GM12891 (cell line): ENCODE data around the gene PCK2.

Experiments used
- DNase-seq: peaks from one replicate; pipeline ENCODE4 v3.0.0; 2011; ENCODE audit warnings: low spot score; ENCODE audit not compliant: insufficient read length
- FAIRE-seq: peaks from 2 replicates; lab custom pipeline; 2011; peaks lifted over from hg19 to GRCh38; lab: Jason Lieb, UNC
- PAX5 ChIP-seq: IDR thresholded peaks from 2 replicates; pipeline ENCODE4 v1.6.1; 2011; ENCODE audit warnings: low read length, moderate library complexity, mild to moderate bottlenecking; ENCODE audit not compliant: insufficient read depth, severe bottlenecking
- POLR2A ChIP-seq: IDR thresholded peaks from 2 replicates; pipeline ENCODE4 v1.6.1; 2011; ENCODE audit warnings: low read depth, low read length, control low read depth
- POLR2AphosphoS5 ChIP-seq: IDR thresholded peaks from 2 replicates; pipeline ENCODE4 v1.6.1; 2011; ENCODE audit warnings: low read depth, low read length, control low read depth
- POU2F2 ChIP-seq: IDR thresholded peaks from 2 replicates; pipeline ENCODE4 v1.6.1; 2011; ENCODE audit warnings: low read depth, mild to moderate bottlenecking, control low read depth, low read length, moderate library complexity
- SPI1 ChIP-seq: IDR thresholded peaks from 2 replicates; pipeline ENCODE4 v1.6.1; 2011; ENCODE audit warnings: low read depth, low read length, control low read depth
- TAF1 ChIP-seq: IDR thresholded peaks from 2 replicates; pipeline ENCODE4 v1.6.1; 2011; ENCODE audit warnings: low read depth, low read length, control low read depth

The PCK2 gene

DNA sequence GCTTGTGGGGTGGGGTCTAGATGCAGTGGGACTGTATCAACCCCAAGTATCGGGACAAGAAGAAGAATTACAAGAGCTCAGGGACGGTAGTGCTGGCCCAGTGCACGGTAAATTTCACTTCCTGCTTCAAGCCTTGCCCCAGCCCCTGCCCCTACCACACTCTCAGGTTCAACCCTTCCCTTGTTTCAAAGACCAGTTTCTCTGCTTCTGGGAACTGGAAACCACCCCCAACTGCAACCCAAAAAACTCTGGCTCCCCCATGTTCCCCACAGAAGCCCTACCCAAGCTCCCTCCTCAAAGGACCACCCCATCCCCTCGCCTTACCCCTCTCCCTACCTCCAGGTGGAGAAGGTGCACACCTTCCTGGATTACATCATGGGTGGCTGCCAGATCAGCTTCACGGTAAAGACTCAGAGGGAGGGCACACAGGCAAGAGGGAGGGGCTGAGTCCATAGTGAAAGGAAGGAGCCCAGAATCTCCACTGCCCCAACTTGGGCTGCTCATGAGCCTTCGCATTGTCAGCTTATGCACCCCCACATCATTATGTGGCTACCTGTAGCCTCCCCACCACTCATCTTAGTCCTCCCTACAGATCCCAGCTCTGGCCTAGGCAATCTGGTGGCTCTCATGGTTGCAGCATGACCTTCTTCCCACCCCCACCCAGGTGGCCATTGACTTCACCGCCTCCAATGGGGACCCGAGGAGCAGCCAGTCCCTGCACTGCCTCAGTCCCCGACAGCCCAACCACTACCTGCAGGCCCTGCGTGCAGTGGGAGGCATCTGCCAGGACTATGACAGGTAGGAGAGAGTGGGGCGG, 18.4 kb upstream of the PCK2 start:
- FAIRE-seq, result no peak
- no peak for TF ChIP-seq POU2F2
- peak; percentile 69 for TF ChIP-seq SPI1
- TF ChIP-seq PAX5, result no peak
- TF ChIP-seq TAF1, result no peak
- peak; percentile 58 for DNase-seq

DNA sequence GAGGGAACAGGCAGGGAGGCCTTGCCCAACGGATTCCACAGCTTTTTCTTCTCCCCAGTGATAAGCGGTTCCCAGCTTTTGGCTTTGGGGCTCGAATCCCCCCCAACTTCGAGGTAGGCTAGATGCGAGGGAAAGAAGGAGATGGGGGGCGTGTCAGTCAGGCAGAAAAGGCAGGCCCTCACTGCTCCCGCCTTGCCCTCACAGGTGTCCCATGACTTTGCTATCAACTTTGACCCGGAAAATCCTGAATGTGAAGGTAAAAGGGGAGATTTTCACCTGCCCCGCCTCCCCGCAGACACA, 17.9 kb upstream of the PCK2 start:
- TF ChIP-seq TAF1 (no peak), POLR2A (no peak), PAX5 (no peak), POU2F2 (no peak), POLR2AphosphoS5 (no peak), SPI1 (no peak)
- FAIRE-seq (no peak), DNase-seq (no peak)

DNA sequence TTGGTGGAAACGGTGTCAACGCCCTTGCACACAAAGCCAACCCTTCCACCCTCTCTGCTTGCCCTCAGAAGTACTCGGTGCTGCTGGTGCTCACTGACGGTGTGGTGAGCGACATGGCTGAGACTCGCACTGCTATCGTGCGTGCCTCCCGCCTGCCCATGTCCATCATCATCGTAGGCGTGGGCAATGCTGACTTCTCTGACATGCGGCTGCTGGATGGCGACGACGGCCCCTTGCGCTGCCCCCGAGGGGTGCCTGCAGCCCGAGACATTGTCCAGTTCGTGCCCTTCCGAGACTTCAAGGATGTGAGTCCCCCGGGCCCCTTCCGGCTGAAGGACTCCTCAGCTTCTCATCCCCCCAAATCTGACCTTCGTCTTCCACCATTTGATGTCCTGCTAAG, 17.0 kb upstream of the PCK2 start:
- TF ChIP-seq POLR2AphosphoS5 (no peak), TAF1 (no peak), POLR2A (no peak), SPI1 (no peak), PAX5 (no peak), POU2F2 (no peak)
- DNase-seq (no peak), FAIRE-seq (no peak)

DNA sequence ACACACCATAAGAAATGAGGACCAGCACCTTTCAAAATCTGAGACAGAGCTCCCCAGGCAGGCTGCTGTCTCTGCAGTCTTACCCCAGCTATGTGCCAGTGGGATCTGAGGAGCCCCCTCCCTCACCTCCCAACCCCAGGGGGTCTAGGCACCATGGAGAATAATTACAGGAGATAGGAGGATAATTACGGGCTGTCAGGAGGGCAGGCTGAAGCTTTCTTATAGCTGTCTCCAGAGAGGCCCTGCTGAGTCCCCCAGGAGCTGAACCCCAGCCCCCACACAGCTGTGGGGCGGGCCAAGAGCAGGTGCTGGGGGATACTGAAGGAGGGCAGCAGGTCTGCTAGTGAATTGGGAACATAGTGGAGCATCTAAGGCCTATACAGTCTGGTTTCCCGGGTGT, 16.0 kb upstream of the PCK2 start:
- FAIRE-seq, result no peak

DNA sequence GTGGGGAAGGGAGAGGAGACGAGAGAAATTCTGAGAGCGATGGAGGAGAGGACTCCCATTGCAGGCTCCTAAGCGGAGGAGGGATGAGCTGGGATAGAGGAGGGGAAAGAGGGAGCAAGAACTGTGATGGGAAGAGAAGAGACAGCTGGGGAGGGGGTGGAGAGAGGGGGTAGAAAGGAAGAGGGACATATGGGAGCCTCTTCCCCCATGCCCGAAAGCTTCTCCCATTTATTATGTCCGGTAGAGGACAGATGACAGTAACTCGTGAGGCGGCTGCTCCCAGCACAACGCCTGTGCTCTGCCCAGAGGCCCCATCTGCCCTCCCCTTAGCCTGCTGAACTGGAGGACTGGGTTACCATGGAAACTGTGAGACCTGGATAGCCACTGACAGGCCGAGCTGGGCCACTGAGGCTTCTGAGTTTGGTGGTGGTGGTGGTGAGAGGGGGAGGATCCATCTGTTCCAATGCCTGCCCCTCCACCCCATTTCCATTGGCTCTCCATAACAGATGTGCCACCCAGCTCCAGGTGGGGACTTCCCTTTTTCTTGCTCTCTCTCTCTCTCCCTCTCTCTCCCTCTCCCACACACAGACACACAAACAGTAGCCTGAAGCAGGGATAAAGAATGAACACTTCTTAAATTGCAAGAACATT, 14.5 kb upstream of the PCK2 start:
- DNase-seq (no peak), FAIRE-seq (no peak)
- TF ChIP-seq POLR2AphosphoS5 (no peak), POLR2A (no peak), POU2F2 (no peak), TAF1 (no peak), SPI1 (no peak), PAX5 (no peak)

More for the DNA sequence above, 16.0 kb upstream of the PCK2 start:
- TF ChIP-seq POLR2AphosphoS5 (no peak), POU2F2 (no peak), PAX5 (no peak), SPI1 (no peak)
- DNase-seq, result no peak

DNA sequence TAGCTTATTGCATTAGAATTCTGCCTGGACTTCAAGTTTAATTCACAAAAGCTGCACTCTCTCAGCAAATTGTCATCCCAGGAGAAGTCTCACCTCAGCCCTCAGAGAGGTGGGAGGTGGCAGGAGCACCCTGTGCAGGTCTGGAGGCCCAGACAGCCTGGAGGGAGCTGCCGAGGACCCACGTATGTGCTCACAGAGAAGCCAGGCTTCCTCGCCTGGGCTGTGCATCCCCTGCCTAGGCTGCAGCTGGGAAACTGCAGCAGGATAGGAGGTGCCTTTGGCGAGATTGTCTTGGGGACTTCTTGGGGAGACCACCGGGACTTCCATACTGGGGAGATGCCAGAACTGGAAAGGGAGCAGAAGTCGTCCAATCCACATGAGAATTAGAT, 14.0 kb upstream of the PCK2 start:
- DNase-seq (no peak), FAIRE-seq (no peak)
- TF ChIP-seq TAF1 (no peak), PAX5 (no peak), POLR2AphosphoS5 (no peak), POLR2A (no peak), POU2F2 (no peak), SPI1 (no peak)

DNA sequence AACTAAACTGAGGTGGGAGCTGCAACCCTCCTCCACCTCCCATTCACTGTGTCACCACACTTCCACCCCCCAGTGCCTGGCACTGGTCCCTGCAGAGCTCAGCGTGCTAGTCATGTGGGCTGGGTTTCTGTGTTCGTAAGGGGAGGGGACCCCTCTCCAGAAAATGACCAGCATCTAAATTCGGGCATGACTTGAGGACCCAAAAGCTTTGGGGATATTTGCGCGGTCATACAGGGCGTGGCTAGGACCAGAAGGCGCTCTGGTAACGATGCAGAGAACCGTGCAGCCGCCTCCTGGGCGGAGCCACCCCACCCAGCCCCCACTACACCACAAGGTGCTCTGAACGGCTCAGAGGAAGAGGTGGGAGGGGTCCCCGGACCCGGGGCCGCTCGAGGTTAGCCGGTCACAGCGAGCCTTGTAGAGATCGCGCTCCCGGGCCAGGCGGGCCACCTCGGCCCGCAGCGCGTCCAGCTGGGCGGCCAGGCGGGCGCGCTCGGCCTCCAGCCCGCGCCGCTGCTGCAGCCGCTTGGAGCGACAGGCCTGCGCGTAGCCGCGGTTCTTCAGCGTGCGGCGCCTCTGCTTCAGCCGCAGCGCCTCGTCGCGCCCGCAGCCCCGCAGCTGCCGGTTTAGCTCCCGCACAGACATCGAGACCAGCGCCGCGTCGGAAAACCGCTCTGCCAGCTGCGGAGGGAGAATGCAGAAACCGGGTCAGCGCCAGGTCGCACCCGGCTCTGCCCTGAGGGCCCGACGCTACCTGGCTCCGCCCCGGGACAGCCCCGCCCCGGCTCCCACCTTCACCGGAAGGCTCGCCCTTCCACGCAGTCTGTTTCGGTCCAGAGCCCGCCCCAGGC, 13.0 kb upstream of the PCK2 start:
- peak; percentile 94 for FAIRE-seq
- TF ChIP-seq TAF1, result no peak
- no peak for TF ChIP-seq POU2F2
- TF ChIP-seq SPI1, result no peak
- no peak for TF ChIP-seq POLR2A
- no peak for TF ChIP-seq POLR2AphosphoS5
- TF ChIP-seq PAX5, result no peak
- peak; percentile 91 for DNase-seq

DNA sequence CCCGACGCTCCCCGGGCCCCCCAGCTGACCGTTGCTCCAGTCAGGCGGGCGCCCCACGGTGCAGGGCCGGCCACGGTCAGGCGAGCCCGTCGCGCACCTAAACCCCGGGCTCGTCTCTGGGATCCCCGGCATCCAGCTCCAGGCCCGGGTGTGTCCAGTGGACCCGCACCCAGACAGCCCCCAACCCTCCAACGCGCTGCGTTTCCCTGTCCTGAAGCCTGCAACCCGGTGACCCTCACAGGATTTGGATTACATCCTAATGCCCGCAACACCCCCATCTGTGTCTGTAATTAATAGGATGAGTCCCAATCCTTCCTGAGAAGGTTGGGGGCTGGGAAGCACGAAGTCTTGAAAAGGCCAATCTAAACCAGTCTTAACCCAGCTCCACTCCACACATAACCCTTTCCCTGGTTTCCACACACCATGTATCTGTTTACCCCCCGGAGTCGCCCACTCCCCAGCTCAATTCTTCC, 12.3 kb upstream of the PCK2 start:
- TF ChIP-seq TAF1 (no peak), POLR2A (no peak), SPI1 (no peak), POU2F2 (no peak), POLR2AphosphoS5 (no peak), PAX5 (no peak)
- FAIRE-seq, result no peak
- no peak for DNase-seq

DNA sequence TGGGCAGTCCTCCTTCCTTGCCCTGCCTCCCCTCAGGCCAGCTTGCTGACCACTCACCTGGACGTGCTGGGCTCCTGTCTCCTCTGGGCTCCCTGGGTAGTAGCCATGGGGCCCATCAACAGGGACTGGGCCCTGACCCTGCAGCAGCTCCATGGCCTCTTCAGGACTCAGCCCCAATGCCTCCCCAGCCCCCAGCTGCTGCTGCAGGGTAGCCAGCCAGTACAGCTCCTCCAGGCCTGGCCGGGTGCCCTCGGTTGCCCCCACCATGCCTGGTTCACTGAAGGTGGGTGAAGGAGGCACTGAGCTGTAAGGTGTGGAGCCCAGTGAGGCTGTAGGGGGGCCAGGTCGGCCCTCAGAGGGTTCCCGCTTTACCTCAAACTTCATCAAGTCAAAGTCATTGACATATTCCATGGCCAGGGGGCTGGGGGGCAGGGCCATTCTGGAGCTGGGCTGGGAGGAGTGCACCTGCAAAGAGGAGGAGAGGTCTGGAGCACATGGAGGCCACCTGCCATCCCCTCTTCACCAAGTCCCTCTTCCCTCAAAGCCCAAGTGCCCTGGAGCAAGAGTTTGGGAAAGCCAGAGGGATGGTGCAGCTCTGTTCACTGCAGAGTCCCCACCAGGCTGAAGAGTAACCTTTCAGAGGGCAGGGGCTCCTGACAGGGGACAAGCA, 11.6 kb upstream of the PCK2 start:
- no peak for FAIRE-seq
- no peak for TF ChIP-seq TAF1
- TF ChIP-seq SPI1, result no peak
- TF ChIP-seq POLR2AphosphoS5, result no peak
- no peak for TF ChIP-seq PAX5
- TF ChIP-seq POLR2A, result no peak
- no peak for TF ChIP-seq POU2F2
- DNase-seq, result no peak
